H1 (cell line): ENCODE results near the gene MACROD1. TPM values are rescaled to one million over a fixed set of nuclear protein-coding genes. Genes with fewer than 3 reads are reported as not detected.

Source experiments
- CTCF ChIA-PET: fragments of 300-600 bp; sonication (Branson Sonifier 250); formaldehyde crosslinking; loops from one replicate; lab custom pipeline; 2021; ENCODE audit not compliant: partially characterized antibody; lab: Charles Lee
- POLR2A ChIA-PET: fragments of 300-600 bp; sonication (Branson Sonifier 250); formaldehyde crosslinking; loops from one replicate; lab custom pipeline; 2021; ENCODE audit warnings: inconsistent platforms; ENCODE audit not compliant: partially characterized antibody; lab: Charles Lee
- DNase-seq, 2 experiments: peaks; one replicate each; pipeline versions ENCODE4 v3.0.0 to v3.0.0-alpha.2; 2010 to 2022; ENCODE audit warnings: low spot score in 2 of 2, low read depth in 1 of 2, mixed read lengths in 1 of 2
- FAIRE-seq: peaks from 2 replicates; lab custom pipeline; 2011; peaks lifted over from hg19 to GRCh38; lab: Jason Lieb, UNC
- H2AFZ ChIP-seq: 2 replicates; pipeline ENCODE4 v1.8.1; 2012; ENCODE audit warnings: low read length, inconsistent platforms
- H2AK5ac ChIP-seq: 2 replicates; pipeline ENCODE4 v1.6.1; 2013; ENCODE audit warnings: low read depth, low read length
- H2BK120ac ChIP-seq: replicated peaks from 2 replicates; pipeline ENCODE3; 2013; ENCODE audit warnings: low read depth, low read length, inconsistent platforms
- H2BK12ac ChIP-seq: 2 replicates; pipeline ENCODE4 v1.6.1; 2013; ENCODE audit warnings: low read depth, low read length
- H2BK15ac ChIP-seq: 2 replicates; pipeline ENCODE4 v1.6.1; 2013; ENCODE audit warnings: low read length
- H2BK20ac ChIP-seq: 2 replicates; pipeline ENCODE4 v1.6.1; 2013; ENCODE audit warnings: low read length
- H2BK5ac ChIP-seq: 2 replicates; pipeline ENCODE4 v1.6.1; 2013; ENCODE audit warnings: low read depth, low read length
- H3K14ac ChIP-seq: 2 replicates; pipeline ENCODE4 v1.6.1; 2013; ENCODE audit warnings: inconsistent platforms; ENCODE audit not compliant: insufficient read length
- H3K18ac ChIP-seq: 2 replicates; pipeline ENCODE4 v1.6.1; 2013; ENCODE audit warnings: low read length; ENCODE audit errors: extremely low read depth
- H3K23ac ChIP-seq: 2 replicates; pipeline ENCODE4 v1.6.1; 2013; ENCODE audit warnings: inconsistent platforms; ENCODE audit not compliant: insufficient read length
- H3K23me2 ChIP-seq: 2 replicates; pipeline ENCODE4 v1.6.1; 2013; ENCODE audit warnings: low read depth, low read length
- H3K27ac ChIP-seq: 2 replicates; pipeline ENCODE4 v1.6.1; 2011; ENCODE audit warnings: low read depth, low read length, inconsistent platforms
- H3K27me3 ChIP-seq, 4 experiments: replicated peaks in 1 of 4; 1 replicate in 1 of 4; 2 replicates in 3 of 4; pipeline versions ENCODE4 v1.6.1 to v1.8.1; 2011 to 2013; ENCODE audit warnings: low read length in 3 of 4, mild to moderate bottlenecking in 3 of 4, inconsistent platforms in 2 of 4, mixed read lengths in 2 of 4, moderate library complexity in 1 of 4; ENCODE audit not compliant: control insufficient read depth in 3 of 4, insufficient read depth in 3 of 4; ENCODE audit errors: extremely low read depth in 1 of 4
- H3K36me3 ChIP-seq, 4 experiments: 2 replicates each; pipeline versions ENCODE4 v1.6.1 to v1.8.1; 2011 to 2013; ENCODE audit warnings: mild to moderate bottlenecking in 4 of 4, low read length in 3 of 4, moderate library complexity in 2 of 4, control low read depth in 1 of 4, inconsistent platforms in 1 of 4; ENCODE audit not compliant: insufficient read depth in 4 of 4, control insufficient read depth in 2 of 4
- H3K4ac ChIP-seq: replicated peaks from 2 replicates; pipeline ENCODE3; 2013; ENCODE audit warnings: low read length, low read depth, mixed read lengths, inconsistent platforms; ENCODE audit not compliant: insufficient read length
- H3K4me1 ChIP-seq, 4 experiments: replicated peaks in 1 of 4; 1 replicate in 1 of 4; 2 replicates in 3 of 4; pipeline versions ENCODE4 v1.6.1 to v1.8.1; 2011 to 2013; ENCODE audit warnings: low read length in 3 of 4, inconsistent platforms in 2 of 4, mixed read lengths in 1 of 4; ENCODE audit not compliant: insufficient read depth in 4 of 4, control insufficient read depth in 3 of 4
- H3K4me2 ChIP-seq, 2 experiments: 2 replicates each; pipeline versions ENCODE4 v1.6.1 to v1.8.1; 2011 to 2013; ENCODE audit warnings: low read depth in 2 of 2, low read length in 2 of 2, control low read depth in 1 of 2, inconsistent platforms in 1 of 2, mild to moderate bottlenecking in 1 of 2; ENCODE audit not compliant: insufficient read depth in 1 of 2
- H3K4me3 ChIP-seq, 4 experiments: fragments of 200-600, 300-600 bp in 1 of 4; sonication (generic), shearing (Covaris generic), sonication (Bioruptor Twin) in 1 of 4; 2 replicates each; pipeline versions ENCODE4 v1.5.1 to v1.8.1; 2011 to 2016; ENCODE audit warnings: low read length in 4 of 4, low read depth in 3 of 4, control low read depth in 2 of 4, inconsistent platforms in 2 of 4, mild to moderate bottlenecking in 2 of 4, mixed read lengths in 1 of 4, moderate library complexity in 1 of 4; ENCODE audit not compliant: insufficient read depth in 2 of 4; ENCODE audit errors: extremely low read depth in 1 of 4
- H3K56ac ChIP-seq: replicated peaks from 2 replicates; pipeline ENCODE3; 2013; ENCODE audit warnings: low read depth, mild to moderate bottlenecking, mixed read lengths, low read length, inconsistent platforms; ENCODE audit not compliant: insufficient read length
- H3K79me1 ChIP-seq: 2 replicates; pipeline ENCODE4 v1.6.1; 2013; ENCODE audit warnings: low read depth, low read length, control low read depth
- H3K79me2 ChIP-seq, 2 experiments: 2 replicates each; pipeline versions ENCODE4 v1.6.1 to v1.8.1; 2012 to 2013; ENCODE audit warnings: low read length in 2 of 2, mild to moderate bottlenecking in 2 of 2, inconsistent platforms in 1 of 2; ENCODE audit not compliant: insufficient read depth in 2 of 2, control insufficient read depth in 1 of 2
- H3K9ac ChIP-seq, 4 experiments: replicated peaks in 1 of 4; 1 replicate in 1 of 4; 2 replicates in 3 of 4; pipeline versions ENCODE4 v1.6.1 to v1.8.1; 2011 to 2013; ENCODE audit warnings: low read depth in 3 of 4, low read length in 3 of 4, control low read depth in 2 of 4, mild to moderate bottlenecking in 2 of 4, moderate library complexity in 2 of 4, inconsistent platforms in 1 of 4; ENCODE audit errors: extremely low read depth in 1 of 4
- H3K9me3 ChIP-seq, 2 experiments: 2 replicates each; pipeline versions ENCODE4 v1.6.1 to v1.8.1; 2012 to 2013; ENCODE audit warnings: mild to moderate bottlenecking in 2 of 2, moderate library complexity in 2 of 2, control low read depth in 1 of 2, inconsistent platforms in 1 of 2, low read depth in 1 of 2, low read length in 1 of 2, mixed read lengths in 1 of 2; ENCODE audit not compliant: insufficient read depth in 2 of 2
- H4K20me1 ChIP-seq, 2 experiments: replicated peaks in 1 of 2; 2 replicates each; pipeline versions ENCODE3 to v1.8.1; 2011 to 2013; ENCODE audit warnings: inconsistent platforms in 2 of 2, low read length in 2 of 2, mild to moderate bottlenecking in 1 of 2; ENCODE audit not compliant: insufficient read depth in 2 of 2, control insufficient read depth in 1 of 2
- H4K5ac ChIP-seq: 2 replicates; pipeline ENCODE4 v1.6.1; 2013; ENCODE audit warnings: low read length, low read depth, mixed read lengths, inconsistent platforms; ENCODE audit not compliant: insufficient read length
- H4K8ac ChIP-seq: 2 replicates; pipeline ENCODE4 v1.8.0; 2013; ENCODE audit warnings: mild to moderate bottlenecking, moderate library complexity, low read length, inconsistent platforms; ENCODE audit not compliant: insufficient read depth; ENCODE audit errors: extremely low read depth
- H4K91ac ChIP-seq: replicated peaks from 2 replicates; pipeline ENCODE3; 2013; ENCODE audit warnings: low read length, mixed read lengths, inconsistent platforms; ENCODE audit not compliant: insufficient read length
- PHF8 ChIP-seq: fragments of 200-600 bp; sonication (generic); conservative IDR thresholded peaks from 2 replicates; pipeline ENCODE4 v1.7.1; 2012; ENCODE audit warnings: low read depth, mild to moderate bottlenecking, inconsistent platforms, low read length, moderate library complexity
- POLR2A ChIP-seq, 2 experiments: IDR thresholded peaks; 1 replicate in 1 of 2; 2 replicates in 1 of 2; pipeline ENCODE4 v1.6.1; 2011; ENCODE audit warnings: low read depth in 2 of 2, low read length in 2 of 2, mild to moderate bottlenecking in 2 of 2; ENCODE audit errors: control extremely low read depth in 1 of 2
- POU5F1 ChIP-seq: IDR thresholded peaks from 2 replicates; pipeline ENCODE4 v1.6.1; 2011; ENCODE audit warnings: low read depth, mild to moderate bottlenecking, low read length, moderate library complexity
- SIN3A ChIP-seq, 2 experiments: IDR thresholded peaks in 1 of 2; conservative IDR thresholded peaks in 1 of 2; 2 replicates each; pipeline ENCODE4 v1.6.1; 2011 to 2012; ENCODE audit warnings: low read length in 2 of 2, improper control_type of control experiment in 1 of 2, low read depth in 1 of 2, mild to moderate bottlenecking in 1 of 2
- SP1 ChIP-seq: IDR thresholded peaks from 2 replicates; pipeline ENCODE4 v1.6.1; 2011; ENCODE audit warnings: low read depth, low read length
- WGBS, 2 experiments: shearing (Covaris generic) in 1 of 2; methylation state at CpG; one replicate each; pipeline versions ENCODE4 v1.1.6 to v1.1.7; 2013 to 2015; ENCODE audit warnings: low lambda C conversion rate in 2 of 2, mixed read lengths in 2 of 2, inconsistent platforms in 1 of 2, low coverage in 1 of 2, missing lambda C conversion rate in 1 of 2; ENCODE audit not compliant: insufficient replicate concordance in 2 of 2, insufficient coverage in 1 of 2, insufficient read length in 1 of 2; ENCODE audit errors: extremely low coverage in 1 of 2, missing lambda C conversion rate in 1 of 2; 5-methylcytosine and 5-hydroxymethylcytosine counted together
- polyA plus RNA-seq, 7 experiments: library from polyadenylated mRNA; depleted of rRNA in 3 of 7; stranded (reverse) in 5 of 7; unstranded in 2 of 7; fragments of >200 nt in 5 of 7; fragments of 200-250 nt in 2 of 7; gene quantifications; 1 replicate in 5 of 7; 2 replicates in 1 of 7; 4 replicates in 1 of 7; pipeline versions ENCODE4 v1.2.1 to v1.2.3, GENCODE V29; 2011 to 2013; ENCODE audit warnings: missing spikeins in 2 of 7, mixed read lengths in 2 of 7
- total RNA-seq: library from RNA; stranded (reverse); fragmentation: NEBNext Ultra II Directional; extraction: Animal tissue kit (Norgen Biotek cat#: 25700); gene quantifications from 2 replicates; pipeline ENCODE4 v1.2.1, GENCODE V29; 2021
- TF ChIP-seq, protein P1 (sequence below), 3 experiments: IDR thresholded peaks; 1 replicate in 2 of 3; 2 replicates in 1 of 3; pipeline versions ENCODE4 v1.5.1 to v1.6.1; 2011; ENCODE audit warnings: low read length in 3 of 3, mild to moderate bottlenecking in 3 of 3, inconsistent platforms in 2 of 3, low read depth in 1 of 3, moderate library complexity in 1 of 3; ENCODE audit not compliant: insufficient read depth in 1 of 3; ENCODE audit errors: control extremely low read depth in 1 of 3
- TF ChIP-seq, protein P2 (sequence below): IDR thresholded peaks from 2 replicates; pipeline ENCODE4 v1.6.1; 2012; ENCODE audit warnings: inconsistent platforms

MACROD1 gene
- total and polyA plus RNA-seq, 2 of the 8 experiments (the other 6 are each of a cell fraction or from before 2014, with no cell fraction given), result 19.5 to 34.1 TPM

DNA sequence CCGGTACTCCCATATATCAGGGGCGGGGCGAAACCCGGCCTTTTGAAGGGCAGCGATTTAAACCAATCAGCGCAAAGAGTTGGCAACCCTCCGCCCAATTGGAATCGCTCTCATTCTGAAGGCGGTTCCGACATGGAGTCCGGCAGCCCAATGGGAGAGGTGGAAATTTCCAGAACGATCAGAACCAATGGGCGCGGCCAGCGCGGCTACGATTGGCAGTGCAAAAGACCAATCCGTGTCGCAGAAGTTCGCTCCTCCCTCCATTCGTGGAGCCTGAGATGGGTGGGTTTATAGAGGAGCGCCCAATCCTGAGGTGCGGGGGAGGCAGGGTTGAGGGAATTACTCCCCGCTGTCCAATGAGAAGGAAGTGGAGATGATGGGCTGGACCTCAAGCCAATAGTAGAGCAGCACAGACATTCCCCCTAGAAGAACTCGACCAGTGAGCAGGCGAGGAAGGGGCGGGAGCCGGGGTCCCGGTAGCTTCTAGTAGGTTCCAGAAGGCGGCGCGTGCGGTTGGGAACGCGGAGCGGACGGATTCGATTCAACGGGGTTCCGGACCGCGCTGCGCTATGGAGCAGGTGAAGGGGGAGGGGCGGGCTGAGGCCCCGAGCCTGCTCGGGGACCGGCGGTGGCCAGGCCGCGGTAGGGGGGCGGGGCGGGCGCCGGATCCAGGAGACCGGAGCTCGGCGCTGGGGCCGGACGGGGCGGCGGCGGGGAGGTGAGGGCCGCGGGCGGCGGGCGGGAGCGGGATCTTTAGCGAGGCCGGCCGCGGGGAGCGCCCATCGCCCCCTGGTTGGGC lies 20.0 kb upstream of the MACROD1 start, which contains the start of gene STIP1:
STIP1 (plus strand) TSS at position 479 of the 799 bp plus-strand sequence; CDS start at position 570, 91 bp downstream.
- 0% methylated on average over 43 of the region's 74 CpGs; no CpG with 5 or more reads in 1 of the 2 experiments for WGBS, 2 experiments
- Histone ChIP-seq H3K4me3 (peak within 1 kb of the TSS; percentile 55 to 87 (median 77)), H4K91ac (peak within 1 kb of the TSS; percentile 83), H3K27ac (peak within 1 kb of the TSS; percentile 87), H4K20me1 (peaks cover 9 to 24% of the 10 kb centered on the region in 2 experiments), H4K8ac (peak within 1 kb of the TSS; percentile 95), H2BK20ac (no peak within 1 kb of the TSS), H2BK5ac (peak within 1 kb of the TSS; percentile 92), H4K5ac (peak within 1 kb of the TSS; percentile 84), H3K23me2 (peaks cover 9% of the 10 kb centered on the region), H3K14ac (no peak within 1 kb of the TSS), H3K56ac (peak within 1 kb of the TSS; percentile 63), H2BK15ac (no peak within 1 kb of the TSS), H3K23ac (no peak within 1 kb of the TSS), H3K36me3 (peaks cover 0 to 10% (median 0%) of the 10 kb centered on the region in 4 experiments; a peak in 4 of 8 replicates), H3K4me2 (peak within 1 kb of the TSS; percentile 87 to 96), H2BK12ac (peak within 1 kb of the TSS; percentile 88), H2AK5ac (no peak within 1 kb of the TSS; the same call in 1 of the 2 replicates), H2BK120ac (no peak within 1 kb of the TSS), H2AFZ (no peak within 1 kb of the TSS), H3K18ac (peak within 1 kb of the TSS; percentile 98), H3K27me3 (no peaks in the 10 kb centered on the region), H3K79me2 (peaks cover 12 to 23% of the 10 kb centered on the region in 2 experiments), H3K4me1 (peaks cover 0 to 9% (median 4%) of the 10 kb centered on the region in 4 experiments; a peak in 6 of 7 replicates), H3K79me1 (peaks cover 2% of the 10 kb centered on the region; the same call in 1 of the 2 replicates), H3K4ac (peak within 1 kb of the TSS; percentile 71), H3K9ac (peak within 1 kb of the TSS; percentile 84 to 95 (median 89)), H3K9me3 (no peaks in the 10 kb centered on the region)
- ChIA-PET POLR2A (interaction anchor here (0.6 to 12.4 kb wide), 33 partner anchors 10 to 1331 kb away, joined by 3 to 186 read pairs (median 5); partner anchors contain the start of genes FERMT3, FKBP2, MACROD1 and NUDT22), CTCF (interaction anchor here (0.5 to 2.3 kb wide), 12 partner anchors 18 to 186 kb away, joined by 3 to 8 read pairs (median 4); partner anchors contain the start of genes NUDT22 and TRPT1)
- peak; percentile 99 to 100 for DNase-seq
- FAIRE-seq, result peak; percentile 70
- TF ChIP-seq POLR2A (IDR thresholded peaks at IDR 0.05; ENCODE audit: control extremely low read depth in 1 of 2, low read depth in 2 of 2, low read length in 2 of 2) (peak in 1 of 2 experiments; percentile 47; a peak in 2 of 3 replicates), SIN3A (conservative IDR thresholded peaks at IDR 0.05 in 1 of 2, IDR thresholded peaks at IDR 0.05 in 1 of 2; ENCODE audit: low read depth in 1 of 2, low read length in 2 of 2) (peak; percentile 11 to 89; a peak in 1 of 4 replicates), PHF8 (peak; percentile 45; the same call in 1 of the 2 replicates), POU5F1 (no peak), SP1 (peak; percentile 99)
- TF ChIP-seq, protein P1, sequence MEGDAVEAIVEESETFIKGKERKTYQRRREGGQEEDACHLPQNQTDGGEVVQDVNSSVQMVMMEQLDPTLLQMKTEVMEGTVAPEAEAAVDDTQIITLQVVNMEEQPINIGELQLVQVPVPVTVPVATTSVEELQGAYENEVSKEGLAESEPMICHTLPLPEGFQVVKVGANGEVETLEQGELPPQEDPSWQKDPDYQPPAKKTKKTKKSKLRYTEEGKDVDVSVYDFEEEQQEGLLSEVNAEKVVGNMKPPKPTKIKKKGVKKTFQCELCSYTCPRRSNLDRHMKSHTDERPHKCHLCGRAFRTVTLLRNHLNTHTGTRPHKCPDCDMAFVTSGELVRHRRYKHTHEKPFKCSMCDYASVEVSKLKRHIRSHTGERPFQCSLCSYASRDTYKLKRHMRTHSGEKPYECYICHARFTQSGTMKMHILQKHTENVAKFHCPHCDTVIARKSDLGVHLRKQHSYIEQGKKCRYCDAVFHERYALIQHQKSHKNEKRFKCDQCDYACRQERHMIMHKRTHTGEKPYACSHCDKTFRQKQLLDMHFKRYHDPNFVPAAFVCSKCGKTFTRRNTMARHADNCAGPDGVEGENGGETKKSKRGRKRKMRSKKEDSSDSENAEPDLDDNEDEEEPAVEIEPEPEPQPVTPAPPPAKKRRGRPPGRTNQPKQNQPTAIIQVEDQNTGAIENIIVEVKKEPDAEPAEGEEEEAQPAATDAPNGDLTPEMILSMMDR (IDR thresholded peaks at IDR 0.05; ENCODE audit: control extremely low read depth in 1 of 3, insufficient read depth in 1 of 3, low read depth in 1 of 3, low read length in 3 of 3), result peak; percentile 35 to 50 (median 42)
- TF ChIP-seq, protein P2, sequence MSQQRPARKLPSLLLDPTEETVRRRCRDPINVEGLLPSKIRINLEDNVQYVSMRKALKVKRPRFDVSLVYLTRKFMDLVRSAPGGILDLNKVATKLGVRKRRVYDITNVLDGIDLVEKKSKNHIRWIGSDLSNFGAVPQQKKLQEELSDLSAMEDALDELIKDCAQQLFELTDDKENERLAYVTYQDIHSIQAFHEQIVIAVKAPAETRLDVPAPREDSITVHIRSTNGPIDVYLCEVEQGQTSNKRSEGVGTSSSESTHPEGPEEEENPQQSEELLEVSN, result peak; percentile 81
